Activated T-helper 9 cell treated with anti-CD3 and anti-CD28 coated beads, Interleukin-2, amount 50 U/mL, for 16 hours (primary cell): ENCODE measurements around the gene MYL5.
"Not testable (repeated sequence)": the region's sequence is repeated elsewhere in the genome, so short reads cannot be mapped to it uniquely, and the experiment has no call there.

Experiments used
- DNase-seq: peaks from one replicate; pipeline ENCODE4 v3.0.0-alpha.2; 2020; ENCODE audit warnings: low read depth

Gene MYL5

GRCh38 chr4:635851-636627, 38.3 kb upstream of the MYL5 start:
- no peak for DNase-seq

- DNase-seq = no peak
Measured at GRCh38 chr4:636628-637159, 37.6 kb upstream of the MYL5 start.

- DNase-seq = no peak
Measured at GRCh38 chr4:637536-638280, 36.6 kb upstream of the MYL5 start.

DNA sequence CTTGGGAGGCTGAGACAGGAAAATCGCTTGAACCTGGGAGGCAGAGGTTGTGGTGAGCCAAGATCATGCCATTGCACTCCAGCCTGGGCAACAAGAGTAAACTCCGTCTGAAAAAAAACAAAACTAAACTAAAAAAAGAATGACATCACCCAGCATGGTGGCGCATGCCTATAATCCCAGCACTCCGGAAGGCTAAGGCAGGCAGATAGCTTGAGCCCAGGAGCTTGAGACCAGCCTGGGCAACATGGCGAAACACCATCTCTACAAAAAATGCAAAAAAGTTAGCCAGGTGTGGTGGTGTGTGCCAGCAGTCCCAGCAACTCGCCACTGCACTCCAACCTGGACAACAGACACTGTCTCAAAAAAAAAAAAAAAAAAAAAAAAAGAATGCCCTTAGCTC, 32.0 kb upstream of the MYL5 start:
- not testable (repeated sequence) for DNase-seq

DNA sequence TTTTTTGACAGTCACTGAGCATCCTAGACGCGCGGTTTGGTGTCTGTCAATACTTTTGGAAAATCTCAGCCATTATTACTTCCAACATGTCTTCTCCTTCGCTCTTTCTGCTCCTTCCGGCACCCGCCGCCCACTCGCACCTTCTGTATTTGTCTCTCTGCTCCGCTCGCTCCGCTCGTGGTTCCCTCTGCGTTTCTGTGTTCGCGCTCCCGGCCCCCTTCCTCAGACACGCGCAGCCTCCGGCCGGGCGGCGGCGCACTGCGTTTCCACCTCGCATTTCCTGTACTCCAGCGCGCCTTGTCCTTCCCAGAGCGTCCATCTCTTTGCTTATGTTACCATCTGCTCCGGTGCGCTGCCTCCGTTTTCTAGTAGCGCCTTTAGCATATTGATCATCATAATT, 27.9 kb upstream of the MYL5 start:
- DNase-seq = peak; percentile 15

- no peak for DNase-seq
Measured at GRCh38 chr4:647481-647880, 26.9 kb upstream of the MYL5 start.

DNA sequence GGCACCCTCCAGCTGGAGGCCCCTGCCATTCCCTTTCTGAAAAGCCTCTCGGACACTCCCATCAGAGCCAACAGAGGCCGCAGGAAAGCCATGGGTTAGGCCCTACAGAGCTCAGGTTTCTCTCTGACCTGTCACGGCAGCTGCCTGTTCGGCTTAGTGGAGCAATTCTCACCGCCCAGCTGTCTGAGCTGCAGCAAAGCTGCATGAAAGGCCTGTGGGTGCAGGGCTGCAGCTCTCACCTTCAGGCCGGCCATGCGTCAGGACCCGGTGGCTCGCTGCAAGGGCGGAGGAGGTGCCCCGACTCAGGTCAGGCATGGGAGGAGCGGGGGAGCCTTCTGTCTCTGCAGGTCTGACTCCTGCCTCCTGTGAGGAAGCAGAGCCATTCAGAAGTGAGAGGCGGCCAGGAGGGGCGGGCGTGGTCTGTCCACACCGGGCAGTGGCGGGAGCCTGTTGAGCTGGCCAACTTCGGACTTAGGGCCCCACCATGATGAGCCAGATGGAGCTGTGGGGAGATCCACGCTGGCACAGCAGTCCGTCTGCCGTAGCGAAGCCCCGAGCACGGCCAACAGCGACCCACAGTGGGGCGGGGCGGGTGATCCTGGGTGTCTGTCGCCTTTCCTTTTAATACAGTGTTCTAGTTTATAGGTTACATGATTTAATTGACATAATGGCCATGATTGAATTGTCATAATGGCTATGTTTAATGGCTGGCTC, 25.6 kb upstream of the MYL5 start:
- DNase-seq = no peak

- DNase-seq = no peak
Measured at GRCh38 chr4:649293-649625, 25.1 kb upstream of the MYL5 start.

DNA sequence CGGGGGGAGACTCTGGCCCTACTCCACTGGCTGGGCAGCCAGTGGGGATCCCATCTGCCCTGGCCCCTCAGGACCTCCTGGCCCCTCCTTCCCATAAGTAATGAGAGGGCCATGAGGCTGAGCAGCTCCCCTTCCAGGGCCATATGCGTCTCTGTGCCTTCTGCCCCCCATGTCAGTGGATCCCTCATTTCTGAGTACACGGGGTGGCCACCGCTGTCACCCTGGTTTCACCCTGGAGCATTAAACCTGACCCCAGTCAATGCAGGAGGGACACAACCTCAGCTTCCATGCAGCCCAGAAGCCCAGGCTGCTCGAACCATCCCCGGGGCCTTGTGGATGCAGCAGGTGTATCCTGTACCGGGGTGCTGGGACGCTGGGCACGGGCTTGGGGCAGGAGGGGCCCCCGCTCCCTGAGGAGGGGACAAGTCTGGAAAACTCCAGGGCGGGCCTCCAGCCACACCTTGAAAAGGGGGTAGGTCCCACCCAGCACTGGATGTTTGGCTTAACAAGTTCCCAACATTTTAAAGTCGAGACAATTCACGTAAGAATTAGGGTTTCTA, 24.5 kb upstream of the MYL5 start:
- DNase-seq = no peak

GRCh38 chr4:650461-650860, 23.9 kb upstream of the MYL5 start:
- DNase-seq = no peak

GRCh38 chr4:650951-651883, 23.1 kb upstream of the MYL5 start:
- DNase-seq = no peak

GRCh38 chr4:651884-652642, 22.3 kb upstream of the MYL5 start:
- DNase-seq = no peak

GRCh38 chr4:653080-653821, 21.1 kb upstream of the MYL5 start:
- DNase-seq = no peak

DNA sequence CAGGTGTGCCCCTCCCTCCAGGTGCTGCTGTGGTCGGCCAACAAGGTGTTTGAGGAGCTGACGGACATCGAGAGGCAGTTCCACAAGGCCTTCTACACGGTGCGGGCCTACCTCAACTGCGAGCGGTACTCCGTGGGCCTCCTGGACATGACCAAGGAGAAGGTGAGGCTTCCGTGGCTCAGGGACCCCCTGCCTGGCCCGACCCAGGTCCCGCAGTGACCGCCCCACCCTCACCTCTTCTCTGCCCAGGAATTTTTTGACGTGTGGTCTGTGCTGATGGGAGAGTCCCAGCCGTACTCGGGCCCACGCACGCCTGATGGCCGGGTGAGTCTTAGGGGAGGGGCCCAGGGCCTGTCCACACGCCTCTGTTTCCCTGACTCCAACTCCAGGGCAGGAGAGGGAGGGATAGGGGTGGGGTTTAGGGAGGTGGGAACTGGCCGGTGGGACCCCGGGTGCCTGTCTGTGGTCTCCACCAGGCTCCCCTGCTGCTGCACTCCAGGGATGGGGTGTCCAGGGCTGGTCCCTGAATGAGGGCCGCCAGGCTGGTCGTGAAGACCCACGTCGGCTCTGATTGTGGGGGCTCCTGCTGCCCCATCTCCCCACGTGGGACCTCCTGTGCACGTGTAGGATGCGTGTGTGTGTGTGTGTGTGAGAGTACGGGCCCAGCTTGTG, 20.4 kb upstream of the MYL5 start:
- no peak for DNase-seq

DNA sequence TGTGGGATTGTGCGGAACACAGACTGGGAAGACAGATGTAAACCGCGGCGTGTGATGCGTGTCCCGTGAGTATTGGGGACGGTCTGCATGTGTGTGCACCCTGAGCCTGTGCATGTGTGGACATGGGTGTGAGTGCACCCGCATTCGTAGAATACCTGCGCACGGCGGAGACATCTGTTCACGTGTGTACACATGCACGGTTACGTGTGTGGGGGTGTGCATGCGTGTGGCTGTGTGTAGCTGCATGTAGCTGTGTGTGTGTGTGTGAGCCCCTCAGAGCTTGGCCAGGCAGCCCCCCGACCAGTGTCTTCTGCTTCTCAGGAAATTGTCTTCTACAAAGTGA, 19.9 kb upstream of the MYL5 start:
- no peak for DNase-seq

GRCh38 chr4:654871-655463, 19.4 kb upstream of the MYL5 start:
- DNase-seq = no peak

DNA sequence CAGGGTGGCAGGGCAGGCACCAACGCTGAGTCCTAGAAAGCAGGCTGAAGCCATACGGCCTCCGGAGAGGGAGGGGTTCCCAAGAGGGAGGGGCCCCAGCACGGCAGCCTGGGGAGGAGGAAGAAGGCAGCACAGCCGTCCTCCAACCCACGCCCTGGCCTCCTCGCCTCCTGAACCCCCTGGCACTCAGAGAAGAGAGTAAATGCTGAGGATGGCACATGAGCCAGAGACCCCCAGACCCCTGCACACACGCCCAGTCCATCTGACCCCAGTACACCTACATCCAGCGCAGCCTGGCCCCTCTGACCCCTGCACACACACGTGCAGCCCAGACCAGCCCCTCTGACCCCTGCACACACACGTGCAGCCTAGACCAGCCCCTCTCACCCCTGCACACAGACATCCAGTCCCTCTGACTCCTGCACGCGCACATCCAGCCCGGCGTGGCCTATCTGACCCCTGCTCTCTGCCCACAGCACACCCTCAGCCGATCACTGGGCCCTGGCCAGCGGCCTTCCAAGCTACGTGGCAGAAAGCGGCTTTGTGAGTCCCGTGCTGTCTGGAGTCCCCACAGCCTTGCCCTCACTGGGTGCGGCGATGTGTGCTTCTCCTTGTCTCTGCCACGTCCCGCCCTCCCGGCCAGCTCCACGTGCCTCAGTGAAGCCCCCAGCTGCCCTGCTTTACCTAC, 18.7 kb upstream of the MYL5 start:
- no peak for DNase-seq
